Thoracic aorta (tissue), 2 donors: ENCODE data around the gene RASSF3. TPM values are rescaled to one million over a fixed set of nuclear protein-coding genes. Genes with fewer than 3 reads are reported as not detected.

Source experiments
- ATAC-seq: fragments of 150-250 bp; one replicate; pipeline ENCODE4 v1.8.0; 2017; ENCODE audit warnings: low read depth; ENCODE audit not compliant: insufficient number of reproducible peaks, low FRiP score
- DNase-seq: peaks from one replicate; pipeline ENCODE4 v3.0.0-alpha.2; 2020; ENCODE audit warnings: low spot score
- H3K27ac ChIP-seq, 2 donors: fragments of 200-600 bp; sonication (generic); 1 replicate in 1 of 2; 2 replicates in 1 of 2; pipeline ENCODE4 v1.5.1; 2016; ENCODE audit warnings: mild to moderate bottlenecking in 2 of 2, moderate library complexity in 2 of 2
- H3K27me3 ChIP-seq: fragments of 200-600 bp; sonication (generic); replicated peaks from 2 replicates; pipeline ENCODE4 v1.6.0; 2016; ENCODE audit warnings: mild to moderate bottlenecking; ENCODE audit not compliant: insufficient read depth
- H3K36me3 ChIP-seq: fragments of 200-600 bp; sonication (generic); one replicate; pipeline ENCODE4 v1.5.1; 2016
- H3K4me1 ChIP-seq, 2 donors: fragments of 200-600 bp; sonication (generic); 1 replicate in 1 of 2; 2 replicates in 1 of 2; pipeline versions ENCODE4 v1.5.1 to v1.6.0; 2016; ENCODE audit warnings: low read depth in 2 of 2, mild to moderate bottlenecking in 1 of 2; ENCODE audit not compliant: control insufficient read depth in 1 of 2
- H3K4me3 ChIP-seq: fragments of 200-600 bp; sonication (generic); 2 replicates; pipeline ENCODE4 v1.5.1; 2016; ENCODE audit warnings: mild to moderate bottlenecking
- H3K9me3 ChIP-seq: fragments of 200-600 bp; sonication (generic); 2 replicates; pipeline ENCODE4 v1.5.1; 2016
- total RNA-seq, 2 donors: library from RNA; depleted of rRNA; stranded (reverse); fragments of >200 nt; gene quantifications; one replicate each; pipeline versions ENCODE4 v1.1.0 to v1.2.3, GENCODE V29; 2016
- TF ChIP-seq, protein P1 (sequence below): fragments of 200-600 bp; sonication (generic); IDR thresholded peaks from one replicate; pipeline ENCODE4 v1.5.1; 2019; ENCODE audit warnings: antibody characterized with exemption

RASSF3 gene
- total RNA-seq, 2 donors from 2014 or later, result 126 to 149 TPM

DNA sequence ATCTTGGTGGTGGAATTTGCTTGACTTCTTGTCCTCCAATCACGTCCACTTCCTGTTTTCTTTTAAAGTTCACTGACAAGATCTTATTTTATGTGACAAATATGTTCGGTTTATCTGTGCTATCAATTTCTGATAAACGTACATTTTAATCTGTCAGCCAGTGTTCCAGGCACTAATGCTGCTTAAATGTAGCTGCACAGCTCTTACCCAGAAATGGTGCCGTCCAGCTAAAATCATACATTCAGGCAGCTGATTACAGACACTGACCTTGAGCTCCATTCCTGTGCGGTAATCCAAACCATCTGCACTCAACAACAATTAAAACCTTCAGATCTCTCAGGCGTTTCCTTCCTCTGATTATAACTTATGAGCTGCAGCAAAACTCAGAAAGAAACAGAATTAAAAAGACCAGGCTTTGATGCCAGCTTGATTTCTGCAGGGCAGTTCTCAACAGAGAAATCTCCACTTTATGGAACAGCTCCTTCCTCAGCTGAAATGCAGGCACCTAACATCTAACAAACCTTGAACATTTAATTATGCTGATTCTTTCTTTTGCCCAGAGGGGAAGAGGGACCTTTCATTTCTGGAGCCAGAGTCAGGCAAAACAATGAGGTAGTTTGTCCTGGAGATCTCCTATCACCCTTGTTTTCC is 26.4 kb upstream of the RASSF3 start:
- Histone ChIP-seq H3K4me3 (peak overlapping the region; percentile 46), H3K27me3 (no peaks in the 10 kb centered on the region), H3K4me1 (peaks cover 4 to 20% of the 10 kb centered on the region in 2 donors), H3K36me3 (no peaks in the 10 kb centered on the region), H3K27ac (no peak overlapping the region), H3K9me3 (no peaks in the 10 kb centered on the region)
- ATAC-seq (no peak), DNase-seq (no peak)
- TF ChIP-seq, protein P1, sequence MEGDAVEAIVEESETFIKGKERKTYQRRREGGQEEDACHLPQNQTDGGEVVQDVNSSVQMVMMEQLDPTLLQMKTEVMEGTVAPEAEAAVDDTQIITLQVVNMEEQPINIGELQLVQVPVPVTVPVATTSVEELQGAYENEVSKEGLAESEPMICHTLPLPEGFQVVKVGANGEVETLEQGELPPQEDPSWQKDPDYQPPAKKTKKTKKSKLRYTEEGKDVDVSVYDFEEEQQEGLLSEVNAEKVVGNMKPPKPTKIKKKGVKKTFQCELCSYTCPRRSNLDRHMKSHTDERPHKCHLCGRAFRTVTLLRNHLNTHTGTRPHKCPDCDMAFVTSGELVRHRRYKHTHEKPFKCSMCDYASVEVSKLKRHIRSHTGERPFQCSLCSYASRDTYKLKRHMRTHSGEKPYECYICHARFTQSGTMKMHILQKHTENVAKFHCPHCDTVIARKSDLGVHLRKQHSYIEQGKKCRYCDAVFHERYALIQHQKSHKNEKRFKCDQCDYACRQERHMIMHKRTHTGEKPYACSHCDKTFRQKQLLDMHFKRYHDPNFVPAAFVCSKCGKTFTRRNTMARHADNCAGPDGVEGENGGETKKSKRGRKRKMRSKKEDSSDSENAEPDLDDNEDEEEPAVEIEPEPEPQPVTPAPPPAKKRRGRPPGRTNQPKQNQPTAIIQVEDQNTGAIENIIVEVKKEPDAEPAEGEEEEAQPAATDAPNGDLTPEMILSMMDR, result no peak

DNA sequence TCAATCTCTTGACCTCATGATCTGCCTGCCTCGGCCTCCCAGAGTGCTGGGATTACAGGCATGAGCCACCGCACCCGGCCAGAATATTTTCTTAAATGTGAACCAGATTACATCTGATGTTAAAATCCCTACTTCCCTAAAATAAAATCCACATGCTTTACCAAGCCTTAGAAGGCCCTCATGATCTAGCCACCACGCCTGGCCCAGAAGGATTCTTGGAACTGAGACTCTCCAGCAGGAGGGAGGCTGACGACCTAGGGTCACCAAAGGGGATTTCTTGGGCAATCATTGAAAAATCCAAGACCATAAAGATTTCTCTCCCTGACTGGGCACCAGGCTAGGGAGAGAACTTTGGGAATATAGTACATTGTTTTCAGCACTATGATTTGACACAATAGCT is 25.2 kb upstream of the RASSF3 start:
- TF ChIP-seq, protein P1, result no peak
- no peak overlapping the region for H3K4me3 ChIP-seq
- no peaks in the 10 kb centered on the region for H3K27me3 ChIP-seq
- no peaks in the 10 kb centered on the region for H3K9me3 ChIP-seq
- ATAC-seq (no peak), DNase-seq (no peak)
- H3K27ac ChIP-seq, result no peak overlapping the region
- H3K36me3 ChIP-seq, result no peaks in the 10 kb centered on the region
- H3K4me1 ChIP-seq, result peaks cover 4 to 20% of the 10 kb centered on the region in 2 donors

DNA sequence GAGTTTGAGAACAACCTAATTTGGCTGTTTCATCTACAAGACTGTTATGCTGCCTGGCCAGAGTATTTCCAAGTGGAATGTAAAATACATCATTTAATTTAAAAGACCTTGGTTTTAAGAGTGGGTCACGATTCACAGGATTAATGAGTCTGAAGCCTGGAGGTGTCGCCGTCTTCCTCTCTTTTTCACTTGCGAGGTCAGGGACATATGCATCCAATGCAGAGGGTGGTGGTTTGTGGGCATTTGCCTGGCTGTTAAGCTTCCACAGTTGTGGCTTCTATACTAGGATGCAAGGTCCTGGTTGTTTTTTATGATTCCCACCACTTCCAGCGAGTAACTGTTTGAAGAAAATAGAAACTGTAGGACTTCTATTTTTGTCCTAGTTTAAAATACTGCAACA is 22.8 kb upstream of the RASSF3 start:
- DNase-seq (no peak), ATAC-seq (no peak)
- Histone ChIP-seq H3K9me3 (no peaks in the 10 kb centered on the region), H3K4me1 (peaks cover 4 to 14% of the 10 kb centered on the region in 2 donors), H3K27me3 (no peaks in the 10 kb centered on the region), H3K27ac (no peak overlapping the region), H3K36me3 (no peaks in the 10 kb centered on the region), H3K4me3 (no peak overlapping the region)
- TF ChIP-seq, protein P1, result no peak

DNA sequence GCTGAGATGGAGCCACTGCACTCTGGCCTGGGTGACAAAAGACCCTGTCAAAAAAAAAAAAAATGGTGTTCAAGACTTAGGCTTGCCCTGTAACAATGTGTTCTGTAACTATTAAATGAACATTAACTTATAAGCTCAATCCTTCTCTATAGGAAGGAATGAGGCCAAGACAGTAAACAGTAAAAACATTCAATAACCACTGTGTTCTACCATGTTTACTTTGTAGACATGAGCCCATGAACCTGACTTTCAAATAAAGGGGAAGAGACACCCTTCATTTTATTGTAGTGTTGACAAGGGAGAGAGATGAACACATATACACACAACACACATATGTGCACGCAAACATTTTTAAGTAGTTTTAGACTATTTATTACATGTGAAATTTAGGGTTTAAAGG is 20.1 kb upstream of the RASSF3 start:
- ATAC-seq (no peak), DNase-seq (no peak)
- H3K27ac ChIP-seq, result no peak overlapping the region
- no peaks in the 10 kb centered on the region for H3K4me1 ChIP-seq
- no peaks in the 10 kb centered on the region for H3K27me3 ChIP-seq
- no peak overlapping the region for H3K4me3 ChIP-seq
- TF ChIP-seq, protein P1, result no peak
- no peaks in the 10 kb centered on the region for H3K36me3 ChIP-seq
- H3K9me3 ChIP-seq, result no peaks in the 10 kb centered on the region

DNA sequence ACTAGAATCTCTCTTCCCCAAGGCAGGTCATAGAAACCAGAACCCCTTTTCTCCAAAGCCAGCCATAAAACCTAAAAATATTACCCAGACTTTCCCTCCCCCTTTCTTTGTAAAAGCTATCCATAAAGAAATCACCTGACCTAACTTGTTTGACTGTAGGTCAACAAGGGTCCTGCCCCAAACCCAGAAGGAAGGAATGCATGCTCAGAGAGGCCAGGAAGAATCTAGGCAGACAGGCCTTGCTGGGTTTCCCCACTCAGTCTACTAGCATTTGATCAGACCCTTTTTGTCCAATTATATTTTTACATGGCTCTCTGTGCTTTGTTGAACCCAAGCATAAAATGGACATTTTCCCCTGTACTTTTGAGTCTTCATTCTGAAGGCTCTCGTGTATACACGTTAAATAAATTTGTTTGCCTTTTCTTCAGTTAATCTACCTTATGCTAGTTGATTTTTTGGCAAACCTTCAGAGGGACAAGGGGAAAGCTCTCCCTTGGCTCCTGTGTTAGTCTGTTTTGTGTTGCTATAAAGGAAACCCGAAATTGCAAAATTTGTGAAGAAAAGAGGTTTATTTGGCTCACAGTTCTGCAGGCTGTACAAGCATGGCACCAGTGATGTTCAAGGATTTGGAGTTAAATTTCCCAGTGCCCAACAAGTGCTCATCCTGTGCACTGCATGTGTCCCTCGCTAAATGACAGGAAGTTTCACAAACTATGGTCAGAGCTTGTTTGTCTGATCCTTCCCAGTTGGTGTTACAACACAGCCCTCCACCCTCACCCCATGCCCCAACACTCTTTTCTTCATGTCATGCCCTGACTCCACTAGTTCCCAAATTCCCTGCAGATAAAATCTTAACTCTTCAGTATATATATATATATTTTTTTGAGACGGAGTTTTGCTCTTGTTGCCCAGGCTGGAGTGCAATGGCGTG is 14.2 kb upstream of the RASSF3 start:
- no peak overlapping the region for H3K4me3 ChIP-seq
- H3K9me3 ChIP-seq, result no peaks in the 10 kb centered on the region
- TF ChIP-seq, protein P1, result no peak
- H3K4me1 ChIP-seq, result no peaks in the 10 kb centered on the region
- H3K36me3 ChIP-seq, result no peaks in the 10 kb centered on the region
- ATAC-seq (no peak), DNase-seq (no peak)
- H3K27me3 ChIP-seq, result no peaks in the 10 kb centered on the region
- no peak overlapping the region for H3K27ac ChIP-seq
